NCI-H82 treated with DMSO at 0.1 percent for 48 hours (cell line): ENCODE results near the gene MAST1.
"Not testable (repeated sequence)": the region's sequence is repeated elsewhere in the genome, so short reads cannot be mapped to it uniquely, and the experiment has no call there.

Experiments used
- DNase-seq: peaks from one replicate; lab custom pipeline; 2025; ENCODE audit not compliant: unreplicated experiment; lab: John Stamatoyannopoulos, UW

The MAST1 gene

DNA sequence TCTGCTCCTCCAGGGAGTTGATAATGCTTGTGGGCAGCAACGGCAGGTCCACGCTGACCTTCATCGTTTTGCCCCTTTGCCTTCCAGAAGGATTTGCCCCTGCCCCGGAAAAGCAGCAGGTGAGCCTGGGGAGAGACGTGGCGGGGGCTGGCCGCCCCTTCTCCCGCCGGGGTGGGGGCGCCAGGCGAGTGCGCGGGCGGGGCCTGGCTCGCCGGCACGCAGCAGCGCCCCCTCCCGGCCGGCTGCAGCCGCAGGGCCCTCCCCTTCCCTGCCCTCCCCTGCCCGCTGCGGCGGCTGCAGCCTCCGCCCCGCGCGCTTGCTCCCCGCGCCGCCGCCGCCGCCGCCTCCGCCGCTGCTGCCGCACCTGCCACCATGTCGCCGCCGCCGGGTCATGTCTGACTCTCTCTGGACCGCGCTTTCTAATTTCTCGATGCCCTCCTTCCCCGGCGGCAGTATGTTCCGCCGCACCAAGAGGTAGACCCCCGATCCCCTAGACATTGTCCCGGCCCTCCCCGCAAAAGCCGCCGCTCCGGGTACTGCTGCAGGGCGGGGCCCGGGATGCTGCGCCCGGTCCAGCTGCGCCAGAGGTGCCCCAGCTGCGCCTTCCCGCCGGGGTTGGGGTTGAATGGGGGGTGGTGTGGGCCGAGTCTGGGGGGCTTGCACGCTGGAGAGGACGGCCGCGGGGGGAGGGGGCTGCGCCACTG lies at the start of gene MAST1:
Gene MAST1 (plus strand): TSS at position 334 of the 704 bp plus-strand sequence. CDS start 58 bp downstream, at position 392.
- peak; percentile 48 for DNase-seq

DNA sequence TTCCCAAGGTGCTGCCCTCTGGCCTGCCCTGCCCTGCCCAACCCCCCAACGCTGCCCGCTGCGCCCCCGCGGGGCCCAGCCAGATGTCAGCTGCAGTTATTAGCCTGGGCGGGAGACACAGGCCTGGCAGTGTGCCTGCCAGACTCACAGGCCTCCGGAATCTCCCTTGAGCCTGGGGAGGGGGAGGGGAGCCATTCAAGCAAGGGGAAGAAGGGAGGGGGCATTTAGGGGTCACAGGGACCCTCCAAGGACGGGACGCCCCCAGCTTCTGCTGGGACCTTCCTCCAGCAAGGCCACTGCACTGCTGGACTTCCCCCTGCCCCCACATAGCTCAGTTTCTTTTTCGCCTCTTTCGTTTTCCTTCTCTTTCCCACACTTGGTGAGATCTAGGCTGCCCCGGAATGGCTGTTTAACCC lies 49.6 kb upstream of the MAST1 start:
- peak; percentile 74 for DNase-seq

DNA sequence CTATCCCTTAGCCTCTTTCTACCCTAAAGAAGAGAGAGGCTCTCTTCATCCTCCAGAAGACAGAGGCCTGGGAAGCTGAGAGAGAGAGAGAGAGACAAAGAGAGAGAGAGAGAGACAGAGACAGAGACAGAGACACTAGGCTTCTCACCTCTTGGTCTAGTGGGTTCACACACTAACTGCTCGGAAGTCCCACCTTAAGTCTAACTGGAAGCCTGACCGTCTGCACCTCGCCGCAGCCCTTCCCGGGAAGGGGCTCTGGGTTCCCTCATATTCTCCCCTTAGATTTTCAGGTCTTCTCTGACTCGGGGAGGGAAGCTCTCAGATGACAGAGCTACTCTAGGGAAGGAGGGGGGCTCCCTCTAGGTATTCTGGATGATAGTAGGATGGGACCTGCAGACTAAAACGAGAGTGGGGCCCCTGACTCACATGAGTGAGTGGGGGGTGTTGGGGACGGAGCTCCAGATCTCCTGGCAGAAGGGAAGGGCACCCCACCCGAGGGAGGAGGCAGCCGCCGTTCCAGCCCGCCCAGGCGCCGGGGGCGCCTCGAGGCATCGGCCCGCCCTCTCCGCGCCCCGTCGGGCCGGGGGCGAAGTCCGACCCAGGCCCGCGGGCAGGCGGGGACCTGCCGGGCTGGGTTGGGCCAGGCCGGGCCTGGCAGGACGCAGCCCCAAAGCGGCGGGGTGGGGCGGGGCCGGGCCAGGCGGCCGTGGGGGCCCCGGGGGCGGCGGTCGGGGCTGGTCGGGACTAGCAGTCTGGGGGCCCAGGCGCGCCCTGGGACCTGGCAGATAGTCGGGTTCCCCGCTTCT lies 49.0 kb upstream of the MAST1 start:
- no peak for DNase-seq

DNA sequence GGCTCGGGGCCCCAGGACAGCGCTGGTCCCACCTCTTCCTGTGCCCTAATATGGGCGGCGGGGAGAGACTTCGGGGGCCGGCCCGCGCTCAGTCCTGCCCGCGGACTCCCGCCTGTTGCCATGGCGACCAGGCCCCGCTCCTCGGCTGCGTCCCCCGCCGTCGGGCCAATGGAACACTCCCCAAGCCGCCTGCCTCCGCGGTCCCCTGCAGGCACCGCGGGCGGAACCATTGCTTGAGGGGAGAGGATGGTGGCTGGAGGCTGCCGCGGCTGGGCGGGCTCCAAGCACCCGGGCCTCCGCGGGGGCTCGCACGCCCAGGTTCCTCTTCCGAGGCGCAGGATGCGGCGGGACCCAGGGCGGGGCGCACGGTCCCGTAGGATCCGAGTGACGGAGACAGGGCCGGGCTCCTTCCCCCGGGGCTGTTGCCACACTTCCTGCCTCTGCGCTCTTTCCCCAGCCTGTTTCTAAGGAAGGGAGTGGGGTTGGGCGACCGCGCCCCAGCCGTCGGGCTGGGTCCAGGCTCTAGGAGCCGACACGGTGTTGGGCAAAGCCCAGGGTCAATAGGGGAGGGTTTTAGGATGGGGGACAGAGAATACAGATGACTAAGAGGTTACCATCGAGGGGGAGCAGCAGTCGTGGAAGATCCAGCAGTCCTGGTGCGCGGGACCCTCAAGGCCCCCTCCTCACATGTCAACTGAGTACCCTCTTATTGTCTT lies 48.3 kb upstream of the MAST1 start:
- peak; percentile 86 for DNase-seq

DNA sequence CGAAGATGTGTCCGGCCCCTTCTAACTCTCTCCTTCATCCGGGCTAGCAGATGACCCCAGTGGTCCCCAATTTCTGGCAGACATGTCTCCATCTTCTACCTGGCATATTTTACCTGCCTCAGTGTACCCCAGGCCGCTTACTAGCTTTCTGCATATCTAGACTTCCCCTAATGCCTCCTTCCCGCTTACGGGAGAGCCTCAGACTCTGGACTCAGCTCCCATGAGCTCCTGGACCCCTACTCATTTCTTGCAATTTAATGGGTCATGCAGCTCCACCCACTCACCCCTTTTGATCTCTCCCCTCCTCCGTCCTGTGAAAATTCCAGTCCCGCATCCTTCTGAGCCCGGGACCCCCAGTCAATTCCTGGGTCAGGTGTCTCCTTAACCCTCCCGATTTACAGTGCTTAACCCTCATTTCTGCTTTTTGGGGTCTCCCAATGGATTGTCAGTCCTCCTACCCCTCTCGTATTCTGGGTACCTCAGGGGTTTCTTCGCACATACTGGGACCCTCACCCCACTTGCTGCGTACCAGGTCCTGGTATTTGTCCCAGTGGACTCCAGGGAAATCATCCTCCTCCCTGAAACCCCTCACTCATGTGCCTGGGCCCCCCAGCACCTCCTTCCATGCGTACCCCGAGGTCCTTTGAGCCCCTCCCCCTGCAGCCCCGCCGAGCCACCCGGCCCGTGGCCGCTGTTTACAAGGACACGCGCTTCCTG lies 47.5 kb upstream of the MAST1 start:
- DNase-seq: no peak

DNA sequence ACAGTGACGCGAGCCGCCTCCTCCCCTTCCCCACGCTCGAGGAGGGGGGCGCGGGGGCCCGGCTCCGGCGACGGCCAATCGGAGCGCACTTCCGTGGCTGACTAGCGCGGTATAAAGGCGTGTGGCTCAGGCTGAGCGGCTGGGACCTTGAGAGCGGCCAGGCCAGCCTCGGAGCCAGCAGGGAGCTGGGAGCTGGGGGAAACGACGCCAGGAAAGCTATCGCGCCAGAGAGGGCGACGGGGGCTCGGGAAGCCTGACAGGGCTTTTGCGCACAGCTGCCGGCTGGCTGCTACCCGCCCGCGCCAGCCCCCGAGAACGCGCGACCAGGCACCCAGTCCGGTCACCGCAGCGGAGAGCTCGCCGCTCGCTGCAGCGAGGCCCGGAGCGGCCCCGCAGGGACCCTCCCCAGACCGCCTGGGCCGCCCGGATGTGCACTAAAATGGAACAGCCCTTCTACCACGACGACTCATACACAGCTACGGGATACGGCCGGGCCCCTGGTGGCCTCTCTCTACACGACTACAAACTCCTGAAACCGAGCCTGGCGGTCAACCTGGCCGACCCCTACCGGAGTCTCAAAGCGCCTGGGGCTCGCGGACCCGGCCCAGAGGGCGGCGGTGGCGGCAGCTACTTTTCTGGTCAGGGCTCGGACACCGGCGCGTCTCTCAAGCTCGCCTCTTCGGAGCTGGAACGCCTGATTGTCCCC lies 46.8 kb upstream of the MAST1 start, which contains the start of gene JUNB:
Gene JUNB (plus strand): TSS at position 142 of the 706 bp plus-strand sequence. CDS start 286 bp downstream, at position 428.
- peak; percentile 89 for DNase-seq

DNA sequence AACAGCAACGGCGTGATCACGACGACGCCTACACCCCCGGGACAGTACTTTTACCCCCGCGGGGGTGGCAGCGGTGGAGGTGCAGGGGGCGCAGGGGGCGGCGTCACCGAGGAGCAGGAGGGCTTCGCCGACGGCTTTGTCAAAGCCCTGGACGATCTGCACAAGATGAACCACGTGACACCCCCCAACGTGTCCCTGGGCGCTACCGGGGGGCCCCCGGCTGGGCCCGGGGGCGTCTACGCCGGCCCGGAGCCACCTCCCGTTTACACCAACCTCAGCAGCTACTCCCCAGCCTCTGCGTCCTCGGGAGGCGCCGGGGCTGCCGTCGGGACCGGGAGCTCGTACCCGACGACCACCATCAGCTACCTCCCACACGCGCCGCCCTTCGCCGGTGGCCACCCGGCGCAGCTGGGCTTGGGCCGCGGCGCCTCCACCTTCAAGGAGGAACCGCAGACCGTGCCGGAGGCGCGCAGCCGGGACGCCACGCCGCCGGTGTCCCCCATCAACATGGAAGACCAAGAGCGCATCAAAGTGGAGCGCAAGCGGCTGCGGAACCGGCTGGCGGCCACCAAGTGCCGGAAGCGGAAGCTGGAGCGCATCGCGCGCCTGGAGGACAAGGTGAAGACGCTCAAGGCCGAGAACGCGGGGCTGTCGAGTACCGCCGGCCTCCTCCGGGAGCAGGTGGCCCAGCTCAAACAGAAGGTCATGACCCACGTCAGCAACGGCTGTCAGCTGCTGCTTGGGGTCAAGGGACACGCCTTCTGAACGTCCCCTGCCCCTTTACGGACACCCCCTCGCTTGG lies 46.1 kb upstream of the MAST1 start:
- DNase-seq: peak; percentile 40

DNA sequence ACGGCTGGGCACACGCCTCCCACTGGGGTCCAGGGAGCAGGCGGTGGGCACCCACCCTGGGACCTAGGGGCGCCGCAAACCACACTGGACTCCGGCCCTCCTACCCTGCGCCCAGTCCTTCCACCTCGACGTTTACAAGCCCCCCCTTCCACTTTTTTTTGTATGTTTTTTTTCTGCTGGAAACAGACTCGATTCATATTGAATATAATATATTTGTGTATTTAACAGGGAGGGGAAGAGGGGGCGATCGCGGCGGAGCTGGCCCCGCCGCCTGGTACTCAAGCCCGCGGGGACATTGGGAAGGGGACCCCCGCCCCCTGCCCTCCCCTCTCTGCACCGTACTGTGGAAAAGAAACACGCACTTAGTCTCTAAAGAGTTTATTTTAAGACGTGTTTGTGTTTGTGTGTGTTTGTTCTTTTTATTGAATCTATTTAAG lies 45.4 kb upstream of the MAST1 start:
- peak; percentile 43 for DNase-seq

DNA sequence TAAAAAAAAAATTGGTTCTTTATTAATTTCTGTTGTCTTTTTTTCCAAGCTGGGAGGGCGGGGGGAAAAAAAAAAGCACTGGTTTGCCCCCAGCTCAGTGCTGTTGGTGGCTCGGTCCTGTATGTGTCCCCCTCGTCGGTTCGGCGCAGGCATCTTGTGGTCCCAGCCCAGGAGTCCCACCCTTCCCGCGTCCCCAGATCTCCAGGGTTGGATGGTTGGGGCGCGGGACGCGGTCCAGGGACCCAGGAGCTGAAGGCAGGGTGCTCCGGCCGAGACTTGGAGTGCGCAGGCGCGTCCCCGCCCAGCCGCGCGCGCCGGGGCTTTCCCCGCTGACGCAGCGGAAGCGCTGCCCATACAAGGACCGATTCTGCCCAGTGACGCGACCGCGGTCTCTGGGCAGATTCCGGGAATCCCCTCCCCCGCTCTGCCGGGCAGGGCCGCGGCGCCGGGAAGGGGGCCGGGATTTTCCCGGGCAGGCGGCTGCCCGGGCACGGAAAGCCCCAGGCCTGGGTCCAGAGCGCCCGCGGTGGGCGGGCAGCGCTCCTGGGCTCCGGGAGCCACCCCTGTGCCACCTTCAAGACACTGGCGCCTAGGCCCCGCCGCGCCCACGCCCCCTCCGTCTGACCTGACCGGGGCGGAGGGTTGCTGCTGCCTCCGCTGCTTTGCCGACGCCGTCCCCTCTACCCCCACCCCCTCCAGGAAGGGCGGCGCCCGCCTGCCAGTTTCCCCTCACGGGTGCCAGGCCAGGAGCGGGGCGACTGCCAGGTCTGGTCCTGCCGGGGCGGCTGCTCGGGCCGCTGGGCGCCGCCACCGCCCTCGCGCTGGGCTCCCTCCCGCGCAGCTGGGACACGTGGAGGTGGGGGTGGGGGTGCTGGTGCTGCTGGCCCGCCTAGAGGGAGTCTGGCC lies 44.8 kb upstream of the MAST1 start:
- DNase-seq: peak; percentile 77

DNA sequence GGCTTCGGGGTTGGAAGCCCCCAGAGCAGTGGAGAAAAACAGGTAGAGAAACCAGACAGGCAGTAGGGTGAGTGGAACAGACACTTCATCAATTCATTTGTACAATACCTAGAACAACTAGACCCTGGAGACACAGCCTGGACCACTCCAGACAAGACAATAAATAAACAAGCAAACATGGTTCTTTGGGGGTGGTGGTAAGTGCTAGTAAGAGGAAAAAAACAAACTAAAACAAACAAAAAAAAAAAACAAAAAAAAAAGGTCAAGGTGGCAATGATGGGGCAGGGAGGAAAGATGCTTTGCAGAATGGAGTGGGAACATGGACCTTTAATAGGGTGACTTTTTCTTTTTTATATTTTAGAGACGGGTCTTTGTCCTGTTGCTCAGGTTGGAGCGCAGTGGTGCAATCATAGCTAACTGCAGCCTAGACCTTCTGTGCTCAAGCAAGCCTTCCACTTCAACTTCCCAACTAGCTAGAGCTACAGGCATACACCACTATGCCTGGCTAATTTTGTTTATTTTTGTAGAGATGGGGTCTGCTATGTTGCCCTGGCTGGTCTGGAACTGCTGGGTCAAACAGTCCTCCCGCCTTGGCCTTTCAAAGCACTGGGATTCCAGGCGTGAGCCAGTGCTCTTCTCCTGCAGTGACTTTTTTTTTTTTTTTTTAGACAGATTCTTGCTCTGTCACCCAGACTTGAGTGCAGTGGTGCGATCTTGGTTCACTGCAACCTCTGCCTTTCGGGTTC lies 43.9 kb upstream of the MAST1 start:
- DNase-seq: no peak

DNA sequence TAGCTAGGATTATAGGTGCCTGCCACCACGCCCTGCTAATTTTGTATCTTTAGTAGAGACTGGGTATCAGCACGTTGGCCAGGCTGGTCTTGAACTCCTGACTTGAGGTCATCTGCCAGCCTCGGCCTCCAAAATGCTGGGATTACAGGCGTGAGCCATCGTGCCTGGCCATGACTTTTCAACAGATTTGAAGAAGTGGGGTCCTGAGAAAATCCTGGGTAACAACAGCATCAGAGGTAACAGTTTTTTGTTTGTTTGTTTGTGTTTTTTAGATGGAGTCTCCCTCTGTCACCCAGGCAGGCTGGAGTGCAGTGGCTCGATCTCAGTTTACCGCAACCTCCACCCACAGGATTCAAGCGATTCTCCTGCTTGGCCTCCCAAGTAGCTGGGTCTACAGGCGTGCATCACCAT lies 43.3 kb upstream of the MAST1 start:
- DNase-seq: no peak

DNA sequence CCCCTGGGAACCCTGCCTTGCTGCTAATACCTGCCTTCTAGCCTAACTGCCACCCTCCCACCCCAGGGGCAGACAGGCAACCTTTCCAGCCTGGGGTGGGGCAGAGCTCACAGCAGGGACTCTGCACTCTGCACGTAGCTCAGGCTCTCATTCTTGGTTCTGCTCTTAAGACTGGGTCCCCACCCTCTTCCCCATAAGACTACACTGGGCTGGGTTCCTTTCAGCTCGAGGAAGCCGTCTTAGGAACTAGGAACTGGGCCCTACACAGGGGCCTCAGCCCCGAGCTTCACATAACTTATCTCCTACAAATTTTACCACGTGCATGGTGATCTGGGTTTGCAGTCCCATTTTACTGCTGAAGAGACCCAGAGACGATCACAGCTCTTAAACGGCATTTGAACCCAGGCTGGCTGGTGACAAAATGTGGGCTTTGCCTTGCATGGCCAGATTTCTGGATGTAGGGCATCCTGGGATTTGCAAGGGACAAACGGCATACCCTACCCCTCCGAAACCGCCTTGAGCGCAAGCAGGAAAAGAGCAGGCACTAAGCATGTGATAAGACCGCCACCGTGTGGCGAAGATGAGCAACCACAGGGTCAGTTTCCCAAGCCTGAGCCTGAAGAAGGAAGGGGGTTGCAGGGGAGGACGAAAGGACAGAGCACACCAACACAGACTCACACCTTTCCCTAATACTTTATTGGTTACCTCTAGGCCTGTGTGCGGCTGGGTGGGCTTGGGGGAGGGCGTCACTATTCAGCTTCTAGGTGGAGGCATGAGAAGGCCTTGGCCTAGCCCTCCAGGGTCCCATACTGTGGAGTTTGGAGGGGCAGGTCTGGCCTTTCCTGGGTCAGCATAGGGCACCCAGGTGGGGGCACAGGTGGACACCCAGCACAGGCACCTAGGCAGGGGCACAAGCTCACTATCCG lies 41.9 kb upstream of the MAST1 start:
- DNase-seq: peak; percentile 83

DNA sequence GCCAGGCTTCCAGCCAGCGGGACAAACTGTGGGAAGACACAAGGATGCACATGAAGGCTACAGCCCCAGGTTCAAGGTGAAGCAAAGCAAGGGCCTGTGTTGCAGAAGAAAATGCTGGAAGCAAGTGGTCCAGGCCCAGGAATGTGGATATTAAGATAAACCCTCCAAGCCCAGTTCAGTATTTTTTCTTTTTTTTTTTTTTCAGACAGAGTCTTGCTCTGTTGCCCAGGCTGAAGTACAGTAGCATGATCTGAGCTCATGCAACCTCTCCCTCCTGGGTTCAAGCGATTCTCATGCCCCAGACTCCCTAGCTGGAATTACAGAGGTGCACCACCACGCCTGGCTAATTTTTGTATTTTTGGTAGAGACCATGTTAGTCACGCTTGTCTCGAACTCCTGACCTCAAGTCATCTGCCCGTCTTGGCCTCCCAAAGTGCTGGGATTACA lies 41.2 kb upstream of the MAST1 start:
- DNase-seq: no peak

DNA sequence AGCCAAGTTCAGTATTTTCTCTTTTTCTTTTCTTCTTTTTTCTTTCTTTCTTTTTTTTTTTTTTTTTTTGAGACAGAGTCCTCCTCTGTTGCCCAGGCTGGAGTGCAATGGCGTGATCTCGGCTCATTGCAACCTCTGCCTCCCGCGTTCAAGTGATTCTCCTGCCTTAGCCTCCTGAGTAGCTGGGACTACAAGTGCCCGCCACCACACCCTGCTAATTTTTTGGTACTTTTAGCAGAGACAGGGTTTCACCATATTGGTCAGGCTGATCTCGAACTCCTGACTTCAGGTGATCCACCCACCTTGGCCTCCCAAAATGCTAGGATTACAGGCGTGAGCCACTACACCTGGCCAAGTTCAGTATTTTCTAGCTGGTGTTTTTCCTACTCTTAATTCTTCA lies 40.7 kb upstream of the MAST1 start:
- not testable (repeated sequence) for DNase-seq

DNA sequence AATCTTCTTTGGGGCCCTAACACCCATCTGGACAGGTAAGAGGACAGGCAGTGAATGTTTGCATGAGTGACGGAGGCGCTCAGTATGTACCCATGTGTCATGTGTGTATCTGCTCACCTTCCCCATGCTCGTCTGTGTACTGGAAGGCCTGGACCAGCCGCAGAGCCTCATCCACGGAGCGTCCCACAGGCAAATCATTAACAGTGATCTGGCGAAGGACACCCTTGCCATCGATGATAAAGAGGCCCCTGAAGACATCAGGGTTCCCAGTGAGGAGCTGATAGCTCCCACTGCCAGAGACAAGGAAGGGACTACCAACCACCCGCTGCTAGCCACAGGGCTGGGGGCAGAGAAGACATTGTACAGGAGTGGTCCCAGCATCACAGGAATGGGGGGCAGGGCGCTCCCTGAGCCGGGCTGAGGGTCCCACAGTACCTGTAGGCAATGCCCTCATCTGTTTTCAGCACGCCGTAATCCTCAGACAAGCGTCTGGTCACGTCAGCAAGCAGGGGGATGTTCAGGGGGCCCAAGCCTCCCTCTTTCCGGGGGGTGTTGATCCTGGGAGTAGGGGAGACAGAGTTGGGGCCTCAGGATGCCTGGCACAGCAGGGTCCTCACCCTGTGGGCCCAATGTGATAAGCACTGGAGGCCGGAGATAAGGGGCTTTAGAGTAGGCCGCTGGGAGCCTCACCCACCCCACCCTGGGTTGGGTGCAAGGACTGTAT lies 38.4 kb upstream of the MAST1 start:
- DNase-seq: no peak

DNA sequence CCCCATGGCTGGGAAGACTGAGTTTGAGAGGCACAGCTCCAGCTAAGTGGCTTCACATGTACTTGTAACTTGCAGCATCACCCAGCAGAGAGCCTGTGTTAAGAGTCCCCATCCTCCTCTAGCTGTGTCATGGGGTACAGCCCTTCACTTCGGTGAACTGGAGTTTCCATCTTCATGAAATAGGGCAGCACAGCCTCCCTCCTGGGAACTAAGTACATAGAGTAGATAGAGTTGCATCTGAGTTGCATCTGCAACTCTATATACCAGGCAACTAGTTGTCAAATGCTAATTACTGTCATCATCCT lies 37.9 kb upstream of the MAST1 start:
- no peak for DNase-seq
